IMR-90 (cell line): ENCODE data around the gene MBOAT1. TPM values are rescaled to one million over a fixed set of nuclear protein-coding genes. Genes with fewer than 3 reads are reported as not detected.

Experiments used
- ATAC-seq: fragments of 200-7000 bp; cut with Tn5 transposase; 2 replicates; pipeline ENCODE4 v1.9.1; 2020; ENCODE audit warnings: low read depth, mild to moderate bottlenecking, moderate library complexity
- BruUV-seq: library from RNA; stranded (reverse); fragments of 400-500 nt; replicated peaks from 2 replicates; lab custom pipeline; 2021; lab: Mats Ljungman, UMichigan
- CTCF ChIA-PET: fragments of 300-600 bp; formaldehyde crosslinking; extraction: SDS; loops from one replicate; lab custom pipeline; 2021; ENCODE audit warnings: antibody characterized with exemption; lab: Yijun Ruan, JAX
- POLR2A ChIA-PET: fragments of 300-600 bp; sonication (Branson Sonifier 250); formaldehyde crosslinking; loops from one replicate; lab custom pipeline; 2022; ENCODE audit warnings: antibody characterized with exemption; ENCODE audit not compliant: unreplicated experiment; lab: Charles Lee
- DNase-seq: peaks from one replicate; pipeline ENCODE4 v3.0.0; 2013
- H2AFZ ChIP-seq: replicated peaks from 2 replicates; pipeline ENCODE3; 2013; ENCODE audit warnings: low read length, mild to moderate bottlenecking; ENCODE audit not compliant: poor library complexity
- H2AK5ac ChIP-seq: 2 replicates; pipeline ENCODE4 v1.6.1; 2013; ENCODE audit warnings: low read depth, low read length, inconsistent platforms
- H2AK9ac ChIP-seq: replicated peaks from 2 replicates; pipeline ENCODE3; 2013; ENCODE audit warnings: mild to moderate bottlenecking, low read depth, low read length, moderate library complexity; ENCODE audit not compliant: poor library complexity
- H2BK120ac ChIP-seq: 2 replicates; pipeline ENCODE4 v1.6.1; 2013; ENCODE audit warnings: low read depth, low read length, inconsistent platforms
- H2BK15ac ChIP-seq: 3 replicates; pipeline ENCODE4 v1.6.1; 2013; ENCODE audit warnings: low read depth, low read length, inconsistent platforms
- H2BK20ac ChIP-seq: 2 replicates; pipeline ENCODE4 v1.6.1; 2013; ENCODE audit warnings: low read depth, mild to moderate bottlenecking, inconsistent platforms, low read length, moderate library complexity
- H2BK5ac ChIP-seq: 2 replicates; pipeline ENCODE4 v1.6.1; 2013; ENCODE audit warnings: mild to moderate bottlenecking, low read depth, low read length, inconsistent platforms; ENCODE audit not compliant: poor library complexity, severe bottlenecking
- H3K14ac ChIP-seq: replicated peaks from 2 replicates; pipeline ENCODE4 v1.6.1; 2013; ENCODE audit warnings: low read depth, low read length, inconsistent platforms
- H3K18ac ChIP-seq: 2 replicates; pipeline ENCODE4 v1.6.1; 2013; ENCODE audit warnings: low read depth, low read length, control low read depth
- H3K23ac ChIP-seq: 2 replicates; pipeline ENCODE4 v1.6.1; 2013; ENCODE audit warnings: low read depth, low read length, inconsistent platforms
- H3K27ac ChIP-seq: 2 replicates; pipeline ENCODE4 v1.5.1; 2013; ENCODE audit warnings: mild to moderate bottlenecking, control low read depth, low read length; ENCODE audit not compliant: insufficient read depth
- H3K27me3 ChIP-seq: 2 replicates; pipeline ENCODE4 v1.6.1; 2013; ENCODE audit warnings: low read length; ENCODE audit not compliant: control insufficient read depth, insufficient read depth
- H3K36me3 ChIP-seq: 2 replicates; pipeline ENCODE4 v1.6.1; 2013; ENCODE audit warnings: low read length, mixed read lengths; ENCODE audit not compliant: control insufficient read depth, insufficient read depth
- H3K4ac ChIP-seq: 2 replicates; pipeline ENCODE4 v1.6.1; 2013; ENCODE audit warnings: low read depth, low read length, inconsistent platforms
- H3K4me1 ChIP-seq: 2 replicates; pipeline ENCODE4 v1.6.1; 2013; ENCODE audit warnings: low read length, mixed read lengths; ENCODE audit not compliant: control insufficient read depth, insufficient read depth
- H3K4me2 ChIP-seq: 2 replicates; pipeline ENCODE4 v1.6.1; 2013; ENCODE audit warnings: low read depth, mild to moderate bottlenecking, control low read depth, low read length, moderate library complexity
- H3K4me3 ChIP-seq: 2 replicates; pipeline ENCODE4 v1.5.1; 2013; ENCODE audit warnings: low read depth, mild to moderate bottlenecking, control low read depth, low read length, moderate library complexity; ENCODE audit not compliant: insufficient read depth
- H3K56ac ChIP-seq: 2 replicates; pipeline ENCODE4 v1.6.1; 2013; ENCODE audit warnings: low read length, inconsistent platforms; ENCODE audit not compliant: insufficient read depth; ENCODE audit errors: extremely low read depth
- H3K79me1 ChIP-seq, 2 experiments: 2 replicates each; pipeline ENCODE4 v1.6.1; 2013; ENCODE audit warnings: low read length in 2 of 2, inconsistent platforms in 1 of 2, low read depth in 1 of 2
- H3K9ac ChIP-seq: 2 replicates; pipeline ENCODE4 v1.6.1; 2013; ENCODE audit warnings: low read depth, low read length, control low read depth
- H3K9me1 ChIP-seq: 2 replicates; pipeline ENCODE4 v1.6.1; 2013; ENCODE audit warnings: low read length, inconsistent platforms; ENCODE audit not compliant: insufficient read depth
- H3K9me3 ChIP-seq: 2 replicates; pipeline ENCODE4 v1.6.1; 2013; ENCODE audit warnings: low read length; ENCODE audit not compliant: control insufficient read depth, insufficient read depth
- H4K20me1 ChIP-seq: 2 replicates; pipeline ENCODE4 v1.6.1; 2013; ENCODE audit warnings: low read length, inconsistent platforms; ENCODE audit not compliant: insufficient read depth
- H4K5ac ChIP-seq: 2 replicates; pipeline ENCODE4 v1.6.1; 2013; ENCODE audit warnings: mild to moderate bottlenecking, low read depth, low read length, control low read depth
- H4K8ac ChIP-seq, 2 experiments: 2 replicates each; pipeline ENCODE4 v1.6.1; 2013; ENCODE audit warnings: low read depth in 2 of 2, low read length in 2 of 2, control low read depth in 1 of 2, inconsistent platforms in 1 of 2
- H4K91ac ChIP-seq: 2 replicates; pipeline ENCODE4 v1.6.1; 2013; ENCODE audit warnings: low read depth, low read length, inconsistent platforms; ENCODE audit not compliant: insufficient read depth
- CTCF ChIP-seq: conservative IDR thresholded peaks from 2 replicates; pipeline ENCODE4 v1.5.1; 2012; ENCODE audit warnings: mild to moderate bottlenecking, low read depth, low read length, improper control_type of control experiment
- ELK1 ChIP-seq: fragments of 150-350 bp; IDR thresholded peaks from 2 replicates; pipeline ENCODE4 v1.6.1; 2016; ENCODE audit warnings: low read depth, mild to moderate bottlenecking, low read length, moderate library complexity, borderline replicate concordance
- SMC3 ChIP-seq: fragments of 150-350 bp; IDR thresholded peaks from 2 replicates; pipeline ENCODE4 v1.6.1; 2016; ENCODE audit warnings: low read depth, mild to moderate bottlenecking, antibody characterized with exemption, low read length, moderate library complexity
- WGBS, 2 experiments: methylation state at CpG; one replicate each; pipeline versions ENCODE4 v1.1.5 to v1.1.7; 2013; ENCODE audit warnings: missing lambda C conversion rate in 2 of 2; ENCODE audit not compliant: insufficient read length in 1 of 2; ENCODE audit errors: extremely low coverage in 2 of 2; 5-methylcytosine and 5-hydroxymethylcytosine counted together
- dilution Hi-C: fragments of 300-500 bp; cut with HindIII; formaldehyde crosslinking; loops from one replicate; pipeline ENCODE4 v1.14.3; 2018; ENCODE audit warnings: low sequenced_read_pairs; ENCODE audit not compliant: unreplicated experiment
- in situ Hi-C: fragments of 300-500 bp; cut with MboI; formaldehyde crosslinking; loops from 3 replicates; pipeline ENCODE4 v1.14.3; 2019; ENCODE audit warnings: low sequenced_read_pairs, inconsistent platforms, mixed read lengths
- intact Hi-C: fragments of 100-400 bp; cut with micrococcal nuclease; formaldehyde crosslinking; loops from 2 replicates; pipeline ENCODE4 v1.10.0; 2022
- polyA plus RNA-seq, 3 experiments: library from polyadenylated mRNA; depleted of rRNA; stranded (reverse); fragments of >200 nt; gene quantifications; 2 replicates each; pipeline ENCODE4 v1.2.3, GENCODE V29; 2012; ENCODE audit warnings: low replicate concordance in 1 of 3
- total RNA-seq: library from RNA; depleted of rRNA; stranded (reverse); fragments of >200 nt; gene quantifications from 2 replicates; pipeline ENCODE4 v1.2.3, GENCODE V29; 2012

The MBOAT1 gene
- total and polyA plus RNA-seq, 2 of the 4 experiments (the other 2 are of a cell fraction) = 1.6 to 4.7 TPM

- Histone ChIP-seq H3K14ac (no peak overlapping the region), H3K4ac (no peak overlapping the region), H3K18ac (no peak overlapping the region), H3K9me1 (no peaks in the 10 kb centered on the region), H2AK5ac (no peak overlapping the region), H2BK120ac (no peak overlapping the region), H3K27ac (no peak overlapping the region), H2AK9ac (no peak overlapping the region), H3K36me3 (no peaks in the 10 kb centered on the region), H2BK15ac (no peak overlapping the region), H3K23ac (no peak overlapping the region), H3K4me2 (no peak overlapping the region), H3K79me1 (no peaks in the 10 kb centered on the region), H2BK20ac (no peak overlapping the region), H2AFZ (no peak overlapping the region), H3K4me3 (no peak overlapping the region), H4K91ac (no peak overlapping the region), H3K56ac (no peak overlapping the region), H3K9ac (no peak overlapping the region), H3K9me3 (no peaks in the 10 kb centered on the region), H4K5ac (no peak overlapping the region), H3K4me1 (no peaks in the 10 kb centered on the region), H4K20me1 (no peaks in the 10 kb centered on the region), H2BK5ac (no peak overlapping the region), H3K27me3 (no peaks in the 10 kb centered on the region), H4K8ac (no peak overlapping the region)
- TF ChIP-seq ELK1 (no peak), SMC3 (no peak), CTCF (no peak)
- intact Hi-C loops = no loop called here
- CTCF ChIA-PET = interaction anchor here (0.6 kb wide), 1 partner anchor 452 kb away, joined by 3 read pairs; no protein-coding TSS in a partner anchor
- ATAC-seq = no peak
- POLR2A ChIA-PET = no interaction called here
- WGBS, 2 experiments = 100% methylated on average over 1 of the region's 4 CpGs; no CpG with 5 or more reads in 1 of the 2 experiments
- DNase-seq = no peak
- in situ Hi-C loops = no loop called here
- BruUV-seq = no TSS peak
- dilution Hi-C loops = no loop called here
These were observed 19.6 kb downstream of the MBOAT1 start for GRCh38 chr6:20192625-20193024.
